ENCODE data around the gene WWOX. TPM values are rescaled to one million over a fixed set of nuclear protein-coding genes. Genes with fewer than 3 reads are reported as not detected.

Gene WWOX
- total RNA-seq, 1 experiment from 2014 or later = 79.9 TPM

DNA sequence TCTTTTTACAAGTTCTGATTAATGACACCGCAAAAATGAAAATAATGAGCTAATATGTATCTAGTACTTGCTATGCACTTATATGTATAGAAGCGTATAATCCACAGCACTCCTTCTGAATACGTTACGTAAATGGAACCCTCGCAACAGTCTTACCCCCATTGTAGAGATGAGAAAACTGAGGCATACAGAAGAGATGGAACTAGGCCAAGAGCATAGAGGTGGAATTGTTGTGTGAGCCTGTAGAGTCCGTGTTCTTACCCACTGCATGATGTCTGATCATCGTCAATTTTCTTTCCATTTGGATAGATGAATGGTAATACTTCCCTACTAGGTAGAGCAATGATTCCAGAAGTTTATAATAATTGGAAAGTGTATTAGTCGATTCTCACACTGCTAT is 394.1 kb downstream of the WWOX start:
- Histone ChIP-seq H3K9me3 (ENCODE audit: low read depth, low read length, poor library complexity, severe bottlenecking) (no peaks in the 10 kb centered on the region), H3K4me3 (ENCODE audit: low read depth, low read length, poor library complexity, severe bottlenecking) (no peak overlapping the region), H3K27me3 (replicated peaks; ENCODE audit: insufficient read depth, low read depth, low read length, poor library complexity) (no peaks in the 10 kb centered on the region), H3K27ac (ENCODE audit: low read depth, low read length, poor library complexity, severe bottlenecking) (no peak overlapping the region), H3K4me1 (ENCODE audit: insufficient read depth, low read length, poor library complexity, severe bottlenecking) (no peaks in the 10 kb centered on the region), H3K36me3 (ENCODE audit: insufficient read depth, low read length, poor library complexity, severe bottlenecking) (no peaks in the 10 kb centered on the region)
- TF ChIP-seq, protein P1, sequence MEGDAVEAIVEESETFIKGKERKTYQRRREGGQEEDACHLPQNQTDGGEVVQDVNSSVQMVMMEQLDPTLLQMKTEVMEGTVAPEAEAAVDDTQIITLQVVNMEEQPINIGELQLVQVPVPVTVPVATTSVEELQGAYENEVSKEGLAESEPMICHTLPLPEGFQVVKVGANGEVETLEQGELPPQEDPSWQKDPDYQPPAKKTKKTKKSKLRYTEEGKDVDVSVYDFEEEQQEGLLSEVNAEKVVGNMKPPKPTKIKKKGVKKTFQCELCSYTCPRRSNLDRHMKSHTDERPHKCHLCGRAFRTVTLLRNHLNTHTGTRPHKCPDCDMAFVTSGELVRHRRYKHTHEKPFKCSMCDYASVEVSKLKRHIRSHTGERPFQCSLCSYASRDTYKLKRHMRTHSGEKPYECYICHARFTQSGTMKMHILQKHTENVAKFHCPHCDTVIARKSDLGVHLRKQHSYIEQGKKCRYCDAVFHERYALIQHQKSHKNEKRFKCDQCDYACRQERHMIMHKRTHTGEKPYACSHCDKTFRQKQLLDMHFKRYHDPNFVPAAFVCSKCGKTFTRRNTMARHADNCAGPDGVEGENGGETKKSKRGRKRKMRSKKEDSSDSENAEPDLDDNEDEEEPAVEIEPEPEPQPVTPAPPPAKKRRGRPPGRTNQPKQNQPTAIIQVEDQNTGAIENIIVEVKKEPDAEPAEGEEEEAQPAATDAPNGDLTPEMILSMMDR (conservative IDR thresholded peaks at IDR 0.05; ENCODE audit: low read depth, low read length) = no peak
- no peak for TF ChIP-seq EZH2 (IDR thresholded peaks at IDR 0.05; ENCODE audit: borderline replicate concordance, low read depth, low read length, poor library complexity, severe bottlenecking)
- ChIA-PET POLR2A (ENCODE audit: low non-redundant PET) (no interaction called here), CTCF (no interaction called here)
- no peak for DNase-seq (ENCODE audit: low spot score)
- BruUV-seq (replicated peaks) = no TSS peak
- intact Hi-C loops (cut with micrococcal nuclease; ENCODE audit: unreplicated experiment) = no loop called here

DNA sequence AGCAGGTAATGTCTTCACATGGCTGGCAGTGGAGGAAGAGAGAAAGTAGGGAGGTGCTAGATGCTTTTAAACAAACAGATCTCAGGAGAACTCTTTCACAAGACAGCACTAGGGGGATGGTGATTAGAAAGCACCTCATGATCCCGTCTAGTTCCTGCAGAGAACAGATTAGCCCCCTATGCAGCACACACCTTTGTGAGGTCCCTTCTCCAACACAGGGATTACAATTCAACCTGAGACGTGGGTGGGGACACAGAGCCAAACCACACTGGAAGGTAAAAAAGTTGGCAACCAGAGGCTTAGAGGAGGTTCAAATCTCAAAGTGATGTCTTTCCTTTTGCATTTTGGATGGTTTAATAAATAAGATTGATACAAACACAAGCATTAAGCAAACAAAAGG is 394.7 kb downstream of the WWOX start:
- Histone ChIP-seq H3K27me3 (replicated peaks; ENCODE audit: insufficient read depth, low read depth, low read length, poor library complexity) (no peaks in the 10 kb centered on the region), H3K36me3 (ENCODE audit: insufficient read depth, low read length, poor library complexity, severe bottlenecking) (no peaks in the 10 kb centered on the region), H3K9me3 (ENCODE audit: low read depth, low read length, poor library complexity, severe bottlenecking) (no peaks in the 10 kb centered on the region), H3K27ac (ENCODE audit: low read depth, low read length, poor library complexity, severe bottlenecking) (no peak overlapping the region), H3K4me1 (ENCODE audit: insufficient read depth, low read length, poor library complexity, severe bottlenecking) (no peaks in the 10 kb centered on the region), H3K4me3 (ENCODE audit: low read depth, low read length, poor library complexity, severe bottlenecking) (no peak overlapping the region)
- ChIA-PET POLR2A (ENCODE audit: low non-redundant PET) (no interaction called here), CTCF (no interaction called here)
- DNase-seq (ENCODE audit: low spot score) = no peak
- intact Hi-C loops (cut with micrococcal nuclease; ENCODE audit: unreplicated experiment) = no loop called here
- no TSS peak for BruUV-seq (replicated peaks)
- TF ChIP-seq EZH2 (IDR thresholded peaks at IDR 0.05; ENCODE audit: borderline replicate concordance, low read depth, low read length, poor library complexity, severe bottlenecking) = no peak
- TF ChIP-seq, protein P1 (conservative IDR thresholded peaks at IDR 0.05; ENCODE audit: low read depth, low read length) = no peak

DNA sequence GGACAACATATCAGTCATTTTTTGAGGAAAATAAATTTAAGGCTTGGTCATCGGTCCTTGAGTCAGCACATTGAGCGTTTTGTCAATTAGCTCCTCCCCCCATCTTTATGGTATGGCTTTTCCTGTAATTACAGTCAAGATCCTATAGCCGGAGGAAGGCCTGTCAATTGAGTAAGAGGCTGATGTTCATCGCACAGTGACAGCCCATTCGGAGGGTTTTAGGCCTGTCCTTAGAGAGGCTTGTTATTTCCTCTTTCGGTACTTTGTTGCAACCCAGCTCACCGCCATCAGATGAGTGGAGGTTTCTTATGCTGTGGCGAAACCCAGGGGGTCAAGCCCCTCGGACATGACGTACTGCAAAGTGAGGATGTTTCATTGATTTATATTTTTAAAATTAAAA is 395.2 kb downstream of the WWOX start:
- H3K27me3 ChIP-seq (replicated peaks; ENCODE audit: insufficient read depth, low read depth, low read length, poor library complexity) = no peaks in the 10 kb centered on the region
- BruUV-seq (replicated peaks) = no TSS peak
- H3K4me1 ChIP-seq (ENCODE audit: insufficient read depth, low read length, poor library complexity, severe bottlenecking) = no peaks in the 10 kb centered on the region
- TF ChIP-seq EZH2 (IDR thresholded peaks at IDR 0.05; ENCODE audit: borderline replicate concordance, low read depth, low read length, poor library complexity, severe bottlenecking) = no peak
- TF ChIP-seq, protein P1 (conservative IDR thresholded peaks at IDR 0.05; ENCODE audit: low read depth, low read length) = no peak
- H3K27ac ChIP-seq (ENCODE audit: low read depth, low read length, poor library complexity, severe bottlenecking) = no peak overlapping the region
- POLR2A ChIA-PET (ENCODE audit: low non-redundant PET) = no interaction called here
- intact Hi-C loops (cut with micrococcal nuclease; ENCODE audit: unreplicated experiment) = no loop called here
- no peaks in the 10 kb centered on the region for H3K36me3 ChIP-seq (ENCODE audit: insufficient read depth, low read length, poor library complexity, severe bottlenecking)
- no peaks in the 10 kb centered on the region for H3K9me3 ChIP-seq (ENCODE audit: low read depth, low read length, poor library complexity, severe bottlenecking)
- no peak overlapping the region for H3K4me3 ChIP-seq (ENCODE audit: low read depth, low read length, poor library complexity, severe bottlenecking)
- CTCF ChIA-PET = no interaction called here
- DNase-seq (ENCODE audit: low spot score) = no peak

Measured in A673 (cell line).